ENCODE measurements around the gene CARD10.

CARD10 gene

GRCh38 chr22:37460684-37461083 is 58.5 kb downstream of the CARD10 start:
- no peak for DNase-seq

DNA sequence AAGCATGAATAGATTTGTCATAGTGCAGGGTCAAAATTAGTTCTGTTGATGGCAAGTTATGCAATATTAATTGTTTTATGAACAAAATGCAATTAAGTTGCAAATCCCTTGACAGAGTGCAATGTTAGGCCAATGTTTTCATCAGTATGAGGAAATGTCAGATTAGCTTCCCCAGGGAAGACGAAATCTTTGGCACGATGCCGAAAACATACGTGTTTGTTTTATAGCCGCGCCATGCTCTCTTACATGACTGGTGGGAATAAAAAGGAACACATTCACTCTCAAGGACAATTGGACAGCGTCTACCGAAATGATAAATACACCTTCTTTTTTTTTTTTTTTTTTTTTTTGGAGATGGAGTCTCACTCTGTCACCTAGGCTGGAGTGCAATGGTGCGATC is 60.0 kb downstream of the CARD10 start:
- DNase-seq = no peak

DNA sequence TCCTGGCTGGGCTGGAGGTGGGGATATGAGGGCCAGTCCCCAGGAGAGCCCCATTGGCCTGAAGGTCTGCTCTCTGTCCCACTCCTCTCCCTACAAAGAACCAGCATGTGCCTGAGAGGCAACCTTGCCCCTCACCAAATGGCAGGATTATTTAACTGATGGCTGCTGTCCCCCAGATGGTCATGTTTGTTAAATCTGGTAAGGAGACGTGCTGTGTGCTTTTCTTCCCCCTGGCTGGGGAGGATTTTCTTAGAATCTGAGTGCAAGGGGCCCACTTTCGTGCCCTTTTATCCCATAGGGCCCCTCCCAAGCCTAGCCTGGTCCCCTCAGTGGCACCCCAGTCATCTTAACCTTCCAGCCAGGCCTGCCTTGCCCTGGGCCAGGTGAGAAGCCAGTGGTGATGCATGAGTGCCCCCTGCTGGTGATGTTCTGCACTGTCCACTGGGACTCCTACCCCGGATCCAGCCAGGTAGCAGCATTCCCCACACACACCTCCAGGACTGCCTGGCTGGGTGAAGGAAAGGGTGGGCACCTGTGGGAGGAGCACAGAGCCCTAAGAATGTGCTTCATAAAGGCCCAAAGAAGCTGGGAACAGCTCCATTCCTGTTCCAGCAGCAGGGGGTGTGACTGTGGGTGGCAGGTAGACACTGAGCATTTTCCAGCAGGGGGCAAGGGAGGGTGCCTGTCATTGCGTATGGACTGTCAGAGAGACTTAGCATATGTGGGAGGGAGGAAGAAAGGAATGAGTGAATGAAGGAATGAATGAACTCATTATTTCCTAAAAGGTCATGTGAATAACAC is 61.9 kb downstream of the CARD10 start:
- peak; percentile 97 for DNase-seq

DNA sequence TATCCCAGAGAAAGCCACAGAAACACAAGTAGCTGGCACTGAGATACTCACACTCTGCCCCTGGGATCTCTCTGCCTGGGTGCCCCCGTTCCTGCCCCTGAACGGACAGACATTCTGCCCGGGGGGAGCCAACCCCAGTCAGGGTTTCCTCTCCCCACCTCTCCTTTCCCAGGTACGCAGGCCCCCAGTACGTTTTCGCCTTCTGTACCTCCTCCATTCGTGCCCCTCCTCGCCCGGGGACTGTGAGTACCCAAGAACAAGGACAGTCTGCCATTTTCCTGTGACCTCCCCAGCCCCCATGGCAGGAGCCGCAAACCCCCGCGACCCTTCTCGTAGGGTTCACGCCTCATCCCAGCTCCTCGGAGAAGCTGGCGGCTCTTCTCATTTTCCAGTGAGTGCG is 62.9 kb downstream of the CARD10 start:
- no peak for DNase-seq

DNA sequence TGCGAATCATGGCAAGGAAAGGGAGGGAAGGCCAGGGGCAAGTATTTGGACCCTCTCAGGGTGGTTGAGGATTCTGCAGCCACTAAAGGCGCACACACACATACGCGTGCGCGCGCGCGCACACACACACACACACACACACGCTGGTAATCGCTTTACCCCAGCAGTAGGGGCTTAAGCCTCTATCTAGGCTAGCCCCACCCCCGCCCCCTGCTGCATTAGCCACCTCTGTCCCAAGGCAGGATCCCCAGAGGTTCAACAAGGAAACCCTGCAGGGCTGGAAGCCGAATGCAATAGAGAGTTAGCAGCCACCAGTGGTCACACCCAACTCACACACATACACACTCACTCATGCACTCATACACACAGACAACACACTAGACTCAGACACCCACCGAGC is 63.3 kb downstream of the CARD10 start:
- no peak for DNase-seq

DNA sequence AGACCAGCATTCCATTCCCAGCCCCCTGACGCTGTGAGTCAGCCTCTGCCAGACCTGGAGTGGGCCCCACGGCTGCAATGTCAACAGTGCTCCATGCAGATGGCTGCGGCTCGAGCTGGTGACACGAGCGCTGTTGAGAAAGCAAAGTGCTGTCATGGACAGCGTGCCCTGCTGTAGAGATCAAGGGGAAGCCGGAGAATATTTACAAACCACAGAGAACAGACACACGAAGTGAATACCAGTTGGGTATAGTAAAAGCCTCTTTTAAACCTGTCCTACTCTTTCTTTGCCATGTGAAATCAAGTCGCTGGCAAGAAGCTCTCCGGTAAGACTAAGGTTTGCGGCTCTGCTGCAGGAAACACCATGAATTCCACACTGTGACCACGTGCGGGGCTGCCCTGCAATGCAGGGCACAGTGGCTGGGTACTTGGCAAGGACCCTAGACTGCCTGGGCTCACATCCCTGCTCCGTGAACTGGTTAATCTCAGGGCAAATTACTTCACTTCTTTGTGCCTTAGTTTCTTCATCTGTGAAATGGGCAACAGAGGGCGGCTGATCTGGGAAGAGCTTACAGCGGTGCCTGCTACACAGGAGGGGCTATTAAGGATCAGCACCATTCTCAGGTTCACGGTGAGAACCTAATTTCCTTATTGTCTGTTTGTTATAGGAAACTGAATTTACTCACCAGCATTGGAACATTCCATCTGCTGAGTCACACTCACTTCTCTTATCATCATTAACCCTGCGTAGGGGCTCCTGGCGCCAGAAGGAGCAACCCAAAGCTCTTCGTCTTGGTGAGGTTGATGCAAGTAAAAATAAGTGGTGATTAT is 64.1 kb downstream of the CARD10 start:
- DNase-seq = no peak

DNA sequence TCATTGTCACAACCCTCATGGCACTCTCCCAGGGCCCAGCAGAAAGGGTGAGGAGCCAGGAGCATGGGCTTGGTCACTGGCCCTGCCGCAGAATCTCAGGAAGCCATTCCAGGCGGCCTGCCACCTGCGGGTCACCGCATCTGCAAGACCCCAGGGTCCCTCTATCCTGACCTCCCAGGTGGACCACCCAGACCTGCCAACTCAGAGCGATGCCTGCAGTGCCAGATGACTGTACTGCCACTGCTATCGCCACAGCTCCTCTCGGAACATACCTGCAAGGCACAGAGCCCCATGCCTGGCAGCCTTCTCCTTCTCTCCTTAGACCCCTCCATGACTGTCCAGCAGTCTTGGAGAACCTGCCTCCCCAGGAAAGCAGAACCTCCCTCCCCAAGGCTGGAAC is 65.5 kb downstream of the CARD10 start:
- DNase-seq = no peak

- DNase-seq = no peak
Measured at GRCh38 chr22:37451218-37451617, 68.0 kb downstream of the CARD10 start.

DNA sequence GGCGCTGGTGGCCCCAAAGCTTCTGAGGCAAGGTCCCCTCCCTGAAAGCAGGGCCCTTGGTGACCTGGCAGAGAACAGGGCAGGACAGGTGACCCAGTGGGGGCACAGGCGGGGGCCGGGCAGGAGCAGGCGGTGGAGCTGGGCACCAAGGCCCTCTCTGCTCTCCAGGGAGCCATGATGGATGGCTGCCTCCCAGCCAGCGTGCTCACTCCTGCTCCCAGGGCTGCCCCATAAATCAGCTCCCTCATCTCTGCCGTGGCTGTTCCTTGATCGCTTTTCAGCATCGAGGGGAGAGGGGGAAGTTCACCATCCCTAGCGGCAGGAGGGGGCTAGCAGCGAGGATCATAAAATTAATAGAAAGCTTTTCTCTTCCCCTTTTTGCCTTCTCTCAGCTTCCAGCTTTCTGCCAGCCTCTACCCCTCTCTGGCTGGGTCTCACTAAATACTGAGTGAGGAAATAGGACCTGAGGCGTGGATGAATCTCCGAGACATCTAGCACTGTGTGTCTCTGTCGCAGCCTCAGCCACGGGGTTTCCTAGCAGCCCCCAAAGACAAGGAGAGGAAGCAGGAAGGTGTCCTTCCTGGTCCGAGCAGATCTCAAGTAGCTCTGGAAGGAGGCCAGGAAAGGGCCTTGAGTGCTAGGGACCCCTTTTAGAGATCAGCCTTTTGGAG is 69.7 kb downstream of the CARD10 start:
- DNase-seq = no peak

DNA sequence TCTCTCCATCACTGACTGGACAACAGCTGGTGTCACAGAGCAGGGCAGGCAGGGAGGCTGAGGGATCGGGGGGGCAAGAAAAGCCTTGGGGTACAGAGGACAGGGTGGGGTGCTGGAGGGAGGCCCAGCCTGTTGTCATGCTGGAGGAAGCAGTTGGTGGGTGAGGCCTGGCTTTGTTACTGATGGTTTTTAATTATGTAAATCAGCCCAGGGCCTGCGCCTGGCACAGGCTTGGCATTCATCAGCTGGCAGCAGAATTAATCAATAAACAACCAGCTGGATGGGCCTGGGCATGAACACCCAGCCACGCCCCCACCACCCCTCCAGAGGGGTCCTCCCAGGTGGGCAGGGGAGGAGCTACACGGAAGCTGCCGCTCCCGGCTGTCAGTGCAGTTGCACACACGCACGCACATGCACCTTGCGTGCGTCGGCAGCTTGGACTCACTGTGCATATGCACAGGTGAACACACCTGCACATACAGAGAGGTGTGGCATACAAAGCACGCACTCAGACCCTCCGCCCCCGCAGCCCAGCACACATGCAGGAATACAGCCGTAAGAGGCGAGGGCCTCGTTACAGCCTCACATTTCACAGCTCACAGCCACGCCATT is 70.6 kb downstream of the CARD10 start:
- no peak for DNase-seq

DNA sequence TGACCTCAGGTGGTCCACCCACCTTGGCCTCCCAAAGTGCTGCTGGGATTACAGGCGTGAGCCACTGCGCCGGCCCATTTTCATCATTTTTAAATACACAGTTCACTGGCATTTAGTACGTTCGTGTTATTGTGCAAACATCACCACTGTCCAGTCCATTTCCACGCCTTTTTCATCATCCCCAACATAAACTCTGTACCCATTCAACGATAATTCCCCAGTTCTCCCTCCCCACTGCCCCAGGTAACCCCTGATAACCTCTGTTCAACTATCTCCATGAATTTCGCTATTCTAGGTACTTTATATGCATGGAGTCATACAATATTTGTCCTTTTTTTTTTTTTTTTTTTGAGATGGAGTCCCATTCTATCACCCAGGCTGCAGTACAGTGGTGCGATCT is 73.7 kb downstream of the CARD10 start:
- no peak for DNase-seq

DNA sequence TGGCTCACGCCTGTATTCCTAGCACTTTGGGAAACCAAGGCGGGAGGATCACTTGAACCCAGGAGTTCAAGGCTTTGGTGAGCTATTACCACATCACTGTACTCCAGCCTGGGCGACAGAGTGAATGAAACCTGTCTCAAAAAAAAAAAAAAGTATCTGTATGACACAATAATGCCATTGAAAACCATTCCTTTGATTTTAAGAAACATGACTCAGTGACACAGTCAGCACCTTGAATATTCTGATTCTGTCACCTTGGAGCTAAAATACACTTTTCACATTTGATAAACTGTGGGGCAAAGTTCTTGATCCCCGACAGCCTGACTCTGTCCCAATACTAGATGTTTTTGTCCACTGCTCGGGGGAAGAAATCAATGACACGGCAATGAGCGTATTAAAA is 75.2 kb downstream of the CARD10 start:
- DNase-seq = no peak

GRCh38 chr22:37443086-37443485 is 76.1 kb downstream of the CARD10 start:
- no peak for DNase-seq

DNA sequence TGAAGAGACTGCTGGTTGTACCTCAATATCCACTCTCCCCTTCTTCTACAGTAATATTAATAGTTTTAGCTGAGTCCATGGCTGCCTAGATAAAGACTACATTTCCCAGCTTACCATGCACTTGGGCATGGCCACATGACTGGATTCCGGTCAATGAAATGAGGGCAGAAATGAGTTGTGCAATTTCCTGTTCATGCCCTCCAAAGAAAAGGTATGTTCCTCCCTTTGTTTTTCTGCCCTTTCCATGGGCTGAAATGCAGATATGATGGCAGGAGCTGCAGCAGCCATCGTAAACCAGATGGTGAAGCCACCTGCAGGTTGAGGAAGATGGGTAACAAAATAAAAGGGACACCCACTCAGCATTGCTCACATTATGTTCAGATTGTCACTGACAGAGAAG is 76.7 kb downstream of the CARD10 start:
- no peak for DNase-seq

- no peak for DNase-seq
Measured at GRCh38 chr22:37442135-37442534, 77.1 kb downstream of the CARD10 start.

DNA sequence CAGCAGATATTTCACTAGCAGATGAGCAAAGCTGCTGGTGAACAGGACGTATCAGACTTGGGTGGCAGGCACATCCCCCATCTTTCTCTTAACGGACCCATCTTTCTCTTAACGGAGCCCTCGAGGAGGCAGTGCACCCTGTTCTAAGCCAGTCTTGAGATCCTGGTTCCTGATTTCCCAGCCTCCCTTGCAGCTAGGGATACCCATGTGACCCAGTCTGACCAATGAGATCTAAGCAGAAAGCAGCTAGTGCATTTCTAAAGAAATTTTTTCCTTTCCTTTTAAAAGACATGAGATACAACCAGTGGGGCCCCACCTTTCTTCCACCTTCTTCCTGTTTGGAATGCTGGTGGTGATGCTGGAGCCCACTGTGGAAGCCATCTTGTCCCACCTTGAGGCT is 78.3 kb downstream of the CARD10 start:
- no peak for DNase-seq
